ENCODE measurements around the gene TTC32. TPM values are rescaled to one million over a fixed set of nuclear protein-coding genes. Genes with fewer than 3 reads are reported as not detected.
A peak's percentile ranks its signal among the peaks of the same experiment; 100 is the strongest.

TTC32 gene
- total RNA-seq, 2 donors from 2014 or later = 9.2 to 11.9 TPM

DNA sequence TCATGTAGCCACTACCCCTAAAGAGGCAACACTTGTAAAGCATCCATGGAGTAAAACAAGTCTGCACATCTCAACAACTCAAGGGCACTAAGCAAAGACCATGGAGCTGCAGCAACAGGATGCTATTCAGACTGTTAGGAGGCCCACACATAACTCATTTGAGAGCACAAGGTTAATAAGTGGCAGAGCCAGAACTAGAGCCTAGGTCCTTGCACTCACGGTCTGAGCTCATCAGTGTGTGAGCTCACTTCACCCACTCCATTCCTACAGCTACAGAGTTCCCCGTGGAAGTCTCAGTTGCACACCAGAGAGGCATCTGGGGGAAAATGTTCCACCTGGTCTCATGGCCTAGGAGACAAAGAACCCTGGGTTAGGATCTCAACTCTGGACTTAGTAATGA, 35.0 kb downstream of the TTC32 start:
- DNase-seq (ENCODE audit: low spot score) = no peak
- no peaks in the 10 kb centered on the region for H3K9me3 ChIP-seq

DNA sequence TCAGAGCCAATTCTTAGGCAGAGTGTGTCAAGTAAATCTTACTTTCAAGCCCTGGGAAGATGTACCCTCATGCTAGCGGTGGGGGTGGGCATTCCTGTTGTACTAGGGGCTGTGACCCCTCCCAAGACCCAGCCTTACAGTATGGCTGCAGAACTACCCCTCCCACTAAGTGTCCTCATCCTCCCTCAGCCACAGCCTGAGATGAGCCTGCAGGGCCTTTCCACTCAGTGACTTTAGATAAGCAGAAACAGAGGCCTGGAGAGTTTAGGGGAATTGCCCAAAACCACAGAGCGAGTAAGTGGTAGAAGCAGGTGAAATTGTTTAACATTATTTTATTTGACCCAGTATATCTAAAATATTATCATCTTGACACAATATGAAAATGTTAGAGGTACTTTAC, 36.6 kb downstream of the TTC32 start:
- H3K36me3 ChIP-seq = no peaks in the 10 kb centered on the region
- H3K27me3 ChIP-seq (replicated peaks; ENCODE audit: insufficient read depth) = no peaks in the 10 kb centered on the region
- no peaks in the 10 kb centered on the region for H3K9me3 ChIP-seq
- DNase-seq (ENCODE audit: low spot score) (no peak), ATAC-seq (ENCODE audit: insufficient number of reproducible peaks, low FRiP score, low read depth) (no peak)
- TF ChIP-seq, protein P1, sequence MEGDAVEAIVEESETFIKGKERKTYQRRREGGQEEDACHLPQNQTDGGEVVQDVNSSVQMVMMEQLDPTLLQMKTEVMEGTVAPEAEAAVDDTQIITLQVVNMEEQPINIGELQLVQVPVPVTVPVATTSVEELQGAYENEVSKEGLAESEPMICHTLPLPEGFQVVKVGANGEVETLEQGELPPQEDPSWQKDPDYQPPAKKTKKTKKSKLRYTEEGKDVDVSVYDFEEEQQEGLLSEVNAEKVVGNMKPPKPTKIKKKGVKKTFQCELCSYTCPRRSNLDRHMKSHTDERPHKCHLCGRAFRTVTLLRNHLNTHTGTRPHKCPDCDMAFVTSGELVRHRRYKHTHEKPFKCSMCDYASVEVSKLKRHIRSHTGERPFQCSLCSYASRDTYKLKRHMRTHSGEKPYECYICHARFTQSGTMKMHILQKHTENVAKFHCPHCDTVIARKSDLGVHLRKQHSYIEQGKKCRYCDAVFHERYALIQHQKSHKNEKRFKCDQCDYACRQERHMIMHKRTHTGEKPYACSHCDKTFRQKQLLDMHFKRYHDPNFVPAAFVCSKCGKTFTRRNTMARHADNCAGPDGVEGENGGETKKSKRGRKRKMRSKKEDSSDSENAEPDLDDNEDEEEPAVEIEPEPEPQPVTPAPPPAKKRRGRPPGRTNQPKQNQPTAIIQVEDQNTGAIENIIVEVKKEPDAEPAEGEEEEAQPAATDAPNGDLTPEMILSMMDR (IDR thresholded peaks at IDR 0.05) = no peak
- no peak overlapping the region for H3K27ac ChIP-seq
- H3K4me3 ChIP-seq = no peak overlapping the region
- peaks cover 11 to 48% of the 10 kb centered on the region in 2 donors for H3K4me1 ChIP-seq (ENCODE audit: control insufficient read depth in 1 of 2, low read depth in 2 of 2)

More for the DNA sequence above, 35.0 kb downstream of the TTC32 start:
- Histone ChIP-seq H3K27ac (no peak overlapping the region), H3K4me1 (ENCODE audit: control insufficient read depth in 1 of 2, low read depth in 2 of 2) (peaks cover 3 to 33% of the 10 kb centered on the region in 2 donors), H3K36me3 (no peaks in the 10 kb centered on the region), H3K27me3 (replicated peaks; ENCODE audit: insufficient read depth) (no peaks in the 10 kb centered on the region), H3K4me3 (no peak overlapping the region)
- ATAC-seq (ENCODE audit: insufficient number of reproducible peaks, low FRiP score, low read depth) = no peak
- TF ChIP-seq, protein P1 (IDR thresholded peaks at IDR 0.05) = no peak

GRCh38 chr2:19864381-19864780, 37.4 kb downstream of the TTC32 start:
- no peak overlapping the region for H3K4me3 ChIP-seq
- no peaks in the 10 kb centered on the region for H3K9me3 ChIP-seq
- H3K36me3 ChIP-seq = no peaks in the 10 kb centered on the region
- no peak for DNase-seq (ENCODE audit: low spot score)
- ATAC-seq (ENCODE audit: insufficient number of reproducible peaks, low FRiP score, low read depth) = no peak
- peaks cover 12 to 50% of the 10 kb centered on the region in 2 donors for H3K4me1 ChIP-seq (ENCODE audit: control insufficient read depth in 1 of 2, low read depth in 2 of 2)
- H3K27me3 ChIP-seq (replicated peaks; ENCODE audit: insufficient read depth) = no peaks in the 10 kb centered on the region
- TF ChIP-seq, protein P1 (IDR thresholded peaks at IDR 0.05) = no peak
- H3K27ac ChIP-seq = no peak overlapping the region

DNA sequence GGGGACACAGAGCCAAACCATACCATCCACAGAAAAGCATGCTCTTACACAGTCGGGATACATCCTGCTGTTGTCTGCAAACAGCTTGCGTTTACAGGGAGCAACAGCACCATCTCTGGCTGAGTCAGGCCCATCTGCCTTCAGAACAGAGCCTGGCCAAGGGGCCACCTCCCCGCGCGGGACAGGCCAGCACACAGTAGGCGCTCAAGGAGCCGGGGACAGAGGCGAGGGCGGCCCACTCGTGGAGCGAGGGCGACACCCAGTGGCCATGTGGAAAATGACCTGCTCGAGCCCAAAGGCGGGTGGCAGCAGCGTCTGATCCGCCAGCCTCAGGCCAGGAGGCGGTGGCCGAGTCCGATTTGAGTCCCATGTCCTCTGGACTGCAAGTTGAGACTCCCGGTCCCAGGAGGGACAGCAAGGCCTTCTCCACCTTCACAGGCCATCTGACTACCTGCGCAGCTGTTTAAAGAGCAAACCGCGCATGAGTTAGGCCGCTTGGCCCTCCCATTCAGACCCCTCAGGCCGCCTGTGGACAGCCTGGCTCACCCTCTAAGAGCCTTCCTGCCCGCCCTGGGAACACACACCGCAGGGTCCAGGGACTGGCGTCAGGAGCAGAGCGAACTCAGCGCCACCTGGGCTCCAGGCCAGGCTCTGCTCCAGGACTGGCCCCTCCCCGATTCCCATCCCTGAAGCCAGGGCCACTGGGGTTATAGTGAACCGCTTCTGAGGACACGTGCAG, 38.3 kb downstream of the TTC32 start:
- TF ChIP-seq, protein P1 (IDR thresholded peaks at IDR 0.05) = peak; percentile 99
- no peaks in the 10 kb centered on the region for H3K27me3 ChIP-seq (replicated peaks; ENCODE audit: insufficient read depth)
- peak; percentile 43 for DNase-seq (ENCODE audit: low spot score)
- H3K4me3 ChIP-seq = peak overlapping the region; percentile 37
- H3K27ac ChIP-seq = peak overlapping the region; percentile 86 to 96
- H3K9me3 ChIP-seq = no peaks in the 10 kb centered on the region
- no peaks in the 10 kb centered on the region for H3K36me3 ChIP-seq
- peak; percentile 23 for ATAC-seq (ENCODE audit: insufficient number of reproducible peaks, low FRiP score, low read depth)
- peaks cover 13 to 52% of the 10 kb centered on the region in 2 donors for H3K4me1 ChIP-seq (ENCODE audit: control insufficient read depth in 1 of 2, low read depth in 2 of 2)

- Histone ChIP-seq H3K27me3 (replicated peaks; ENCODE audit: insufficient read depth) (no peaks in the 10 kb centered on the region), H3K4me3 (no peak overlapping the region), H3K27ac (peak overlapping the region; percentile 86 to 96), H3K9me3 (no peaks in the 10 kb centered on the region), H3K4me1 (ENCODE audit: control insufficient read depth in 1 of 2, low read depth in 2 of 2) (peaks cover 26 to 64% of the 10 kb centered on the region in 2 donors), H3K36me3 (no peaks in the 10 kb centered on the region)
- TF ChIP-seq, protein P1 (IDR thresholded peaks at IDR 0.05) = no peak
- DNase-seq (ENCODE audit: low spot score) (peak; percentile 33), ATAC-seq (ENCODE audit: insufficient number of reproducible peaks, low FRiP score, low read depth) (peak; percentile 40)
These were observed 40.0 kb downstream of the TTC32 start for GRCh38 chr2:19861813-19862212.

Data from thoracic aorta (tissue), 2 donors.